HG03064 (cell line): ENCODE data around the gene ITIH1.

Experiments used
- ATAC-seq: cut with Tn5 transposase; IDR thresholded peaks from one replicate; pipeline ENCODE4 v1.9.1; 2021; ENCODE audit warnings: low read depth; ENCODE audit not compliant: unreplicated experiment

ITIH1 gene

DNA sequence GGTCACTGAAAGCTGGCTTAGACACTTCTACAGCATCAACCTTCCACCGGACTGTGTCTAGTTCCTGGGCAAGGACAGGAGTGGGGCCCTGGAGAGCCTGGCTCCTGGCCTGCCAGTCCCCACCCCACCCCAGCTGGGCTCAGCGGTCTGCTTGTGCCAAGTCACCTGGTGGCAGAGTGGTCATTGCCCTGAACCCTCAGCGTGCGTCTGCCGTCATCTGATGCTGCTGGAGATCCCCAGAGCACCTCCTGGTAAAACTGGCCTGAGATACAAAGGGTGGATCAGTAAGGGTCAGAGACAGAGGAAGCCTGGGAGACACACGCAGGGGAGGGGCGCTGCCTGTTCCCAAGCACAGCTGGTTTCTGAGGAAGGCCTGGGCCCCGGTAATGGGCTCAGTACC is 36.4 kb downstream of the ITIH1 start:
- ATAC-seq, result no peak

DNA sequence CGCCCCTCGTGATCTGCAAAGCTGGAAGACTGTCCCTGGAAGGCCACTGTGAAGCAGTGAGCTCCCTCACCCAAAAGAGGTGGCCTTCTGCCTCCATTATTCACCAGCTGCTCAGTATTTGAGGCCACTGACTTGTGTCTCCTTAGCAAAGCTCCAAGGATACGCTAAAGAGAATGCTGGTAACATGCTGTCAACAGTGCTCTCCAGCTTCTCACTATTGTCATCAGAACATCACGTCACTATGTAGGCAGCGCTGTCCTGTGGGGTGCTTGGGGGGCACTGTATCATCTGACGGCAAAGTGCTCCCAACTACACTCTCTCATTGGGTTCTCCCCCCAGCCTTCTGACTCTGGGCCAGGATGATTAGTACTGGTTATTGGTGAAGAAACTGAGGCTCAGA is 38.8 kb downstream of the ITIH1 start:
- no peak for ATAC-seq

DNA sequence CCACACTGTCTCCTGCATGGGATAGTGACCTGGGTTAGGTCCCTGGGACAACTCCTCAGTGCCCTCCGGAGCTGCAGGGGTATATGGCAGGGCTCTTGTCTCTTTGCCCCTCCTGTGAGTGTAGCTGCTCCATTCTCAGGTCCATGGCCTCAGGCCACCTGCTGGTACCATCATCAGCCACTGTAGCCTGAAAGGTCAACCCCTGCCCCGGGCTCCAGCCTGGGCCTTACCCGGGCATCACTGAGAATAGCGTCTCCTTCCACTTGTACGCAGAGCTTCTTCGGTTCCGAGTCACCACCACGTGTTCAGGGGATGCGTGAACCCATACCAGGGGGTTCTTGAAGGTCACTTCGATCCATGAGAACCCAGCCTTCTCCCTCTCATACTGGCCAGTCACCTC is 39.3 kb downstream of the ITIH1 start:
- no peak for ATAC-seq

DNA sequence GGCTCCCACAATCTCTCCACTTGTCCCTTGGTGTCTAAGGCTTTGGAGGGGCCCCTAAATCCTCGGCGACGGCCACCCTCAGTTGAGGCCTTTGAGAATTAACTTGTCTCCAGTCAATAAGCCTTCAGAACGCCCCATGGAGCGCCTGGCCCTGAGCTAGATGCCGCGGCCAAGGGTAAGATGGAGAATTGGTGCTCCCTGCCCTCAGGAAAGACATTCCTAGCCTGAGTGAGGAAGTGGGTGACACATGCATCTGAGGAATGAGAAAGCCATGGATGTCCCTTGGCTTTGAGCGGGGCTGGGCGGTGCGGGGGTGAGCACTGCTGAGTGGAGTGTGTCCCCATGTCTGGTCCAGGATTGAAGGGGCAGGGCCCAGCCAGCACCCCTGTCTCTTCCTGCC is 39.8 kb downstream of the ITIH1 start:
- no peak for ATAC-seq

DNA sequence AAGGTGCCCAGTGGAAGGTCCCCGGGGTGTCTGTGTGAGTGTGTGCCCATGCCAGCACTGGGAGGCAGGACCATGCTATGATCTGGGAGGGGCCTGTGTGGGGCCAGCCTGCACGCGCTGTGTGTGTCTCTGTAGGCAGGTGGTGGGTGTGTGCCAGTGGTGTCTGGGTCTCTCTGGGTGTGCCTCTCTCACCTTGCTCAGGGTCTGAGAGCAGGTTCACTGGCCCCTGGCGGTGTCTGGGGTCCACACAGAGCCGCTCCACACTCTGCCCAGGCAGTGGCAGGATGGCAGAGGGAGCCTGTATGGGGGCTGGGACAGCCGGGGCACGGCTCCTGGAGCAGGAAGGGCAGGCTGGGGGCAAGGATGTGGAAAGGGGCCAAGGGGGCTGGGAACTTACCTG is 40.5 kb downstream of the ITIH1 start:
- no peak for ATAC-seq

DNA sequence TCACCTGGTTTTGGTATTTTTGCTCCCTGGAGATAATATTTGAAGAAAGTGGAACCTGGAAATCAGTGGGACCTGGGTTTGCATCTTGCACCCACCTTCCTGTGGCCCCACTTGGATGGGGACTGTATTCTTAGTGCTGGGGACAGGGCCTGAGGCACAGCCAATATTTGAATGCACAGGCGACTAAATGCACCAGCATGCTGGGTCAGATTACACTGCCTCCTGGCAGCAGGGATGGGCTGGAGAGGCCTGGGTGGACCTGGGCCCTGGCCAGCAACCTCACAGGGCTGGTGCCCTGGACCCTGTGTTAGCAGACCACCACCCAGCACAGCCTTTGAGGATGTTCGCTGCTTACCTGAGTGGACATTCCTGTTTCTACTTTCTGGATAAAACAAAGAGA is 42.5 kb downstream of the ITIH1 start:
- ATAC-seq, result no peak

DNA sequence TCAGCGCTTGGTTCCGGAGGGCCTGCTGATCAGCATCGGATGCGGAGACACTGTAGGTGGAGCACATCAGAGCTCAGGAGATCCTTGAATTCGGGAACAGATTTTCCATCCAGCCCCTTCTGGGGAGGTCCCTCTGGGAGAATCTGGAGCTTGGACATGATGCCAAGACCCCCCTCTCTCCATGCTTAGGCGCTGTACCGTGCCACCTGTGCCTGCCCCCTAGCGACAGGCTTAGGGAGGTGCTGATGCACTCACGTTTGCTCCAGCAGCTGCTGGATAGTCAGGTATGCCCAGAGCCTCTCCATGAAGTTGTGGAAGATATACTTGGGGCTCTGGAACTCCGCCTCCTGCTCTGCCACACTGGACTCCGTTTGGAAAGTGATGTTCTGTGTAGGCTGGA is 43.3 kb downstream of the ITIH1 start:
- ATAC-seq, result no peak

DNA sequence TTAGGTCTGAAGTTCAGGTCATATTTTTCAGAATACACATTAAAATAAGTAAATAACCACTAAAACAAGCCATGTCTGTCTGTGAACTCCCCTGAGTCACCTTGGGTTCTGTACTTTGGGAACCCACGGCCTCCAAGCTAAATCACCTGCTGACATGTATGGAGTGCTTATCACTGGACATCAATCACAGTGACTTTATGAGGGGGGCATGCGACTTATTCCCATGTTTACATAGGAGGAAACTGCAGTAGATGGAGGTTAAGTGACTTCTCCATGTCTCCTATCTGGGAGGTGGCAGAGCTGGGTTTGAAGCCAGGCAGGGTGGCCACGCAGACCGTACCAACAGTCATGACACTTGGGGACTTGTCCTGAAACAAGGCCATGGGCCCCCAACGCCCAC is 45.0 kb downstream of the ITIH1 start:
- ATAC-seq, result no peak

DNA sequence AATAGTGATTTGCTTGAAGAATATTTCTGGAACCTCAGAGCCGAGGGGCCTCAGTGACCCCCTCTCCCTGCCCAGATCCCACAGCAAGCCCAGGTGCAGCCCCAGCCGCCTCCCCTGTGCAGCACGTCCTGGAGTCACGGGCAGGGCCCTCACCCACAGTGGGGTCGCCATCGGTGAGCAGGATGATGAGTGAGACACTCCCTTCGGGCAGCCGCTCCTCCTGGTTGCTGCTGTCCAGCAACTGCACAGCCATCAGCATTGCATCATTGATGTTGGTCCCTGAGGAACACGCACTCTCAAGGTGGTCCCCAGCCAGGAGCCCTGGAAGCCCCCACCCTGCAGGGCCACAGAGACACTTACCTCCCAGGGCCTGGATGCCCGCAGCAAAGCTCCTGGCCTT is 46.6 kb downstream of the ITIH1 start:
- ATAC-seq, result no peak

DNA sequence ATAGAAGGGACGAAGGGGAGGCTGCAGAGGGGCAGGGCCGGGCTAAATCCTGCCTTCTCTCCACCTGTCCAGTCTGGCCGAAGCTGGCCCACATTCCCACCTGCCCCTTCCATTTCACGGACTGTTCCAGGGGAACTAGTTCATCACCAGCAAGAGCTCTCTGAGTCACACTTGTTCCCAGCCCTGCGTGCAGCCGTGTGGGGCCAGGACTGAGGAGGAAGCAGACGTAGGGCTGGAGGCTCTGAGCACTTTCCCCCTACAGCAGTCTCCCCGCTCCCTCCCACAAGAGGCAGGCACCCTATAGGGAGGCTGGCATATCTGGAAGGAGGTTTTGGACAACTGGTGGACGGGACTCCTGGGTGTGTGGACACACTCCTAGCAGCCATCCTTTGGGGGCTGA is 50.0 kb downstream of the ITIH1 start:
- ATAC-seq, result no peak

DNA sequence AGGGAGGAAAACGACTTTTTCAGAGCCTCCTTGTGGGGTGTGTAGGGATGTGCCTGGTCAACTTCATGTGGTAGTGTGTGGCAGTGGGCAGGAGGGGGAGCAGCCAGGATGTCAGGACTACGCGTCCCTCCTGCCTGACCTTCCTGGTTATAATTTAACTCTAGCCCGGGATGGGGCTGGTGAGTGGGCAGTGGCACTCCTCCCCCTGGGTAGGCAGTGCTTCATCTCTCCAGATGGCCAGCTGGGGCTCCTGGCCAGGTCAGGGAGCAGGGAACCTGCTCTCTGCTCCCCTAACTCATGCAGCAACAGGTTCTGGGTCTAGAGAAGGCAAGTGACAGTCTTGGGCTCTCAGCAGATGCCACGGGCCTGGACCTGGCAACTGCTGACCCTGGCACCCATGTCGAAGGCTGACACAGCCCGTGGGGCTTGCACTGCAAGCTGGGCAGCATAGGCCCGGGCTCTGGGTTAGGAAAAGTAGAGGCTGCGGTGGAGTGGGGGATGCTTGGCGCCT is 50.5 kb downstream of the ITIH1 start:
- ATAC-seq, result no peak

DNA sequence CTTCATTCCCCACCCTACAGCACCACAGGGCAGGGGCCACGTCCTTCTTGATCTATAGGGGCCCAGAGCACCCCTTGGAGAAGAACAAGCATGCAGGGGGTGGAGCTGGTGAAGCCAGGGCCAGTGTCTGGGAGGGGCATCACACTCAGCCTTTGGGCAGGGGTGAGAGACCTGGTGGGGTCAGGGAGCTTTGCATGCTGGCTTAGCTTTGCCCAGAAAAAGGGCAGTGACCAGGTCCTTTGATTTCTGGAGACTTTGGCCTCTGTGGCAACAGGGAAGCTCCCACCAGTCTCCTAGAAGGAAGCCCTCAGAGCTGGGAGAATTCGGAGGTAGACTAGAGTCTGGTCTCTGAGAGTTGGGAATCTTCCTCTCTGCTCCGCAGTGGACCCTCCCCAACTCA is 52.1 kb downstream of the ITIH1 start:
- no peak for ATAC-seq

DNA sequence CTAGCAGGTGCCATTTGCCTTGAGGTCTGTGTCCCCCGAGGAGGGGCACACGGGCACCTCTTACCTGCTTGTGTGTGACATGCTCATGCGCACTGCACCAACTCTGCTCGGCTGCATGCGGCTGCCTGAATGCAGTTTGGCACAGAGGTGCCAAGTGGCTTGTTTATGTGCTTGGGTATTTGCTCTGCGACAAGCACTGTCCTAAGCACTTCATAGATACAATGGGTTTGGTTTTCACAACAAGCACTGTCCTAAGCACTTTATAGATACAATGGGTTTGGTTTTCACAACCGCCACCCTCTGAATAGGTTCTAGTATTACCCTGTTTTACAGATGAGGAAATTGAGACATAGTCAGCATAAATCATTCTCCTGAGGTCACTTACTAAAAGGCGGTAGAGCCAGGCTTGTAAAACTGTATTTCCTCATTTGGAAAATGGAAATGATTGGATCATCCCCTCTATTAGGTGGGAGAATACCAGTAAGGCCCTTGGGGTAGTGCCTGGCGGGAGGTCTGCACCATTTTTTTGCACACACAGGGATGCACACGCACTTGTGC is 52.6 kb downstream of the ITIH1 start:
- ATAC-seq, result no peak

DNA sequence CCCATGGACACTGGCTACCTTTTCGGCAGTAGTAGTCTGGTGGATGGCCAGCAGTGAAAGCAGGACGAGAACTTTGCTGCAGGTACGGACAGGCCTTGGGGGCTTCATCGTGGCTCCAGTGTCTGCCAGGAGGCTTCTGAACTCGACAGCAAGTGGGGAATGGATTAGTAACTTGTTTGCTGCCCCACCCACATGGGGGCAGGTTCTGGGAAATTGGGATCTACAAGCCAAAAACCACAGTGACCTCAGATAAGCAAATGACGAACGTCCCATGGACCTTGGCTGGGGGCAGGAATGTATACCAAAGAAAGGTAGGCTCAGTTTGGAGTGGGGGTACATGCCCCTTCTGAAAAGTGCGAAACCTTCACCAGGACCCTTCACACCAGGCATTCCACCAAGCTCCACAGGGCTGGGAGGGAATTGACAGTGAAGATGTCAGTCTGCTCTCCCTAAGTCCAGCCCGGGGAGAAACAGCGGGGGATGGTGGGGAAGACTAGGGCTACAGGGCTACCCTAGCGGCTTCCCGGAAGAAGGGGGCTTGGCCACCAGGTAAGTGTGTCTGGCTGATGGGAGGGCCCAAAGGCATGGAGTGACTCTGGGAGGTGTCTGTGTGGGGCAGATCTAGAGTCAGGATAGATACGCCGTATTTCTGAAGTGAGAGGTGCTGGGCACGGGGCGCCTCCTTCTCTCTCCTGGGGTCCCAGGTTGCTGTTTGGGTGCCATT is 53.3 kb downstream of the ITIH1 start, which contains the start of gene ITIH4:
Gene ITIH4 (minus strand): TSS at position 138 of the 724 bp plus-strand sequence. CDS start 30 bp downstream, at position 108.
- ATAC-seq, result no peak

DNA sequence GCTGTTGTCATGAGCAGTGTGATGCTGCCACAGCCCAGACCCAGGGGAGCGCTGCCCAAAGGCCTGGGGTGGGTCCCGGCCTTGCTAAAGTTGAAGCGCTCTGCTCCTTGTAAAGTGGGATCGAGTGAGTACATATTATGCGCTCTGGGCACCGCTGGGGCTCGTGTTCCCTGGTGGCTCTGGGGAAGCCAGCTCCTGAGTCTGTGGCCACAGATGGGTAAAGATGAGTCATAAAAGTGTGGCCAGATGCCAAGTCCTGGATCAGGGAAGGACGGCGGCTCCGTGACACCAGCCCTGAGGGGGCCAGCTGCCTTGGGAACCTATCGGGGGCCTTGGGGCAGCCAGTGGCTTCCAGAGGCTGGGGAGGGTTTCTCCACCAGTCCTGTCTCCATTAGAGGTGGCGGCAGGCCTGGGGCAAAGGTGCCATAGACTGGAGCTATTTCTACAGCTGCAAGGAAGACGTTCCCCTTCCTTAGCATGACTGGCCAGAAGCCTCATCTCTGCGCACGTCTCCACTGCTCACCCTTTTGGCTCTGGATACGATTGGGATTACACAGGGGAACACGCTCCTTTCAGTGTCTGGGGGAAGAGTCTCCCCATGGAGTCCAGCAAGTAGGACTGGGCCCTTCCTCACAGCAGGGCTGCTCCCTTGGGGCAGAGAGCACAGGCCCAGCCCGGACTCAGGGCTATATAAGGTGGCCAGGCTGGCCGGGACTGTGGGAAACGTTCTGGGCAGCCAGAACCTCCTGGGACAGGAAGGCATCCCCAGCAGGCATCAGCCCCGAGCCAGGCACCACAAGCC is 54.3 kb downstream of the ITIH1 start:
- ATAC-seq, result no peak

DNA sequence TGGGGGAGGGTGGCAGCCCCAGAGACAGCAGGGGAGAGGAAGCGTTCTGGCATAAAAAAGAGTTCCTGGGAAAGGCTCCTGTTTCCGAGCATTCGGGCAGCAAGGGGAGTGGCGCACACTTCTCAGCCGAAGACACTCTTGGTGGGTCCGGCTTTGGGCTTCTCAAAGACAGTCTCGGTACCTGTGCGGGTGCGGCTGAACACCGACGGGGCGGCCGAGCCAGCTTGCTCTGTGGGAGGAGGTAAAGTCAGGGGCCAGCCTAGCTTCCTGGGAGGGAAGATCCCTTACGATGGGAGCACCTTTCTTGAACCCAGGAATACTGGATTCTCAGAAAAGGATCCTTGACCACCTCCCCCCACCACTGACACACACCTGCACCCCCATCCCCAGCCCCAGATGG is 55.8 kb downstream of the ITIH1 start:
- no peak for ATAC-seq

DNA sequence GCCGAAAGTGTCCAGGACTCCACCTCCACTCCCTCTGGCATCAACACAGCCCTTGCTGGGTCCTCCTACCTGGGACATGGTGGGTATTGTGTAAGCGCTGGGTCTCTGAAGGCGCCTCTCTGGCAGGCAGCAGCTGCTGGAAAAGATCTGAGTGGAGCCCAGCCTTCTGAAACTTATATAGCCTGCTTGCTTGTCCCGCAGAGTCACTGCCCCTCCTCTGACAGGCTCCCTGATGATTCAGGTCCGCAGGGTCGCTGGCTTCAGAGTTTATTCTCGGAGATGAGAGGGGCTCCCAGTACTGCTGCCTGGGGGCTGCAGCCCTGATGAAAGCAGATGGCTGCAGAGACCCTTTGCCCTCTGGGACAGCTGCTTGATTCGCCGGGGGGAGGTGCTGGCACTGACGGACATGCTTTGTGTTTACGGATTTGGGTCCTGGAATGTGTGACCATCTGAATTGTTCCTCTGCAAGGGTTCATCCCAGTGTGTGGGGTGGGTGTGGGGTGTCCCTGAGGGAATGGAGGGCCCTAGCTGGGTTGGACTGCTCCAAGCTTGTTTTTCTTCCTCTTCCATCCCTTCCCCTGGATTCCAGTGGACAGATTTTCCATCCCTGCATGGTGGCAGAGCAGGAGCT is 57.6 kb downstream of the ITIH1 start, which contains the start of gene MUSTN1:
Gene MUSTN1 (minus strand): TSS at position 149 of the 631 bp plus-strand sequence. CDS start 71 bp downstream, at position 78.
- no peak for ATAC-seq

DNA sequence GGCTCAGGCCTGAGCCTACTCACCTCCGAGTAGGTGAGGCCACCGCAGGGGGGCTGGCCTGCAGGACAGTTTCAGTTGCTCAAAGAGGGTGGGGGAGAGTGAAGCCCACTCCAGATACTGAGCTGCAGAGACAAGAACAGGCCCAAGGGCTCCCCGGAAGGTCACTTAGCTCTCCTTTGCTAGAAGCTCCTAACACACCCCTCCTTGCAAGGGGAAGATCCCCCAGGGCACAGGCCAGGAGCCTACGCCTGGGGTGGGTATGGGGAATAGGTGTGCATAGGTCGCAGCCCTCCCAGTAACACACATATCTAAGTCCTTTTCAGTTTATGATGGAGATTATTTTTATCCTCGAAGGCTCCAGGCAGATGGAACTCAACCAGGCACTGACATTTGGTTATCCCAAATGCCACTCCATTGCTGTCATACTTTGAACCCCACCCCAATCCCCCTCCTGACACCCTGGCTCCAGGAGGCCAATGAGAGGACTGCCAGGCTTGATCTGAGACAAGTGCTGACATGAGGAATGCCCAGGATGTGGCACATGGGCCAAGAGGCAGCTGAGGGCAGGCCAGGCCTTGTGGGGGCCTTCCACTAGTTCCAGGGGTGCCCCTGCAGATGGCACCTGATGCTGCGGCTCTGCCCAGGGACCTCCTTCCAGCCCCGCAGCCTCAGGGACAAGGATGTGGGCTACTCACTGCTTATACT is 58.5 kb downstream of the ITIH1 start:
- no peak for ATAC-seq

DNA sequence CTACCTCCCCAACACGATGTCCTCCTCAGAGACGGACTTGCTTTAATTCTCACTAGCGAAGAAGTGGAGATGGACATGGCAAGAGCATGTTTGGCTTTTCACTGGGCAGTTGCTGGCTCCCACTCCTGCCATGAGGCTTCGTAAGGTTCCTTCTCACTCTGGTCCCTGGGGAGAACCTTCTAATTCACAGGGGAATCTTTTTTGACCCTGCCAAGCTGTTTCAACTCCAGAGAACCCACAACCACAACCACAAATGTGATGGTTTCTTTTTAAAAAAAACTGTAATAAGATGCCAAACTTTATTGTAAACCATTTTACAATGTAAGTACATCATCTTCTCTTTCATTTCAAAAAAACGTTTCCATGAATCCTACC is 59.1 kb downstream of the ITIH1 start:
- no peak for ATAC-seq

DNA sequence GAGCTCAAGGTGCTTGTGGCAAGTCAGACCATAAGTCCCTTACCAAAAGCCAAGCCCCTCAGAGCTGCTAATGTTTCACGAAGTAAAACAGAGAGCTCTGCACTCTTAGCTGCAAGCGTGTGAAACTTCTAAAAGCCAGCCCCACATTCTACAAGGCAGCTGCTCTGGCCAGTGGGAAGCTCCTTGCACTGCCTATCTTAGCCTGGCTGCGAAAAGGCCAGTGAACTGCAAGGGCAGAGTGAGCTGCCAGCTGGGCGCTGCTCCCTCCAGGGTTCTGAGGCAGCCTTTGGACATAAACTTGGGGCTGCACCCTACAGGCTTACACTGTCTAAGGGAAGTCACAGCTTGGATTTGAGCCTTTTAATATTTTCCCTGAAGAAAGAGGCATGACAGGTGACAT is 59.6 kb downstream of the ITIH1 start:
- no peak for ATAC-seq
